Neuron (in vitro differentiated cells): Measurements from ENCODE around the gene SIRT7.

ENCODE experiments used
- H2AFZ ChIP-seq: one replicate; pipeline ENCODE4 v1.6.1; 2013; ENCODE audit warnings: low read depth, mild to moderate bottlenecking, inconsistent platforms, low read length, moderate library complexity
- H3K27me3 ChIP-seq: one replicate; pipeline ENCODE4 v1.6.1; 2013; ENCODE audit warnings: low read length; ENCODE audit not compliant: insufficient read depth
- H3K36me3 ChIP-seq: one replicate; pipeline ENCODE4 v1.6.1; 2013; ENCODE audit warnings: low read length; ENCODE audit not compliant: insufficient read depth
- H3K4me1 ChIP-seq: one replicate; pipeline ENCODE4 v1.6.1; 2013; ENCODE audit warnings: low read length; ENCODE audit not compliant: insufficient read depth
- H3K4me3 ChIP-seq: 2 replicates; pipeline ENCODE4 v1.5.1; 2013; ENCODE audit warnings: mild to moderate bottlenecking, low read length, moderate library complexity
- H3K9me3 ChIP-seq: one replicate; pipeline ENCODE4 v1.6.1; 2013; ENCODE audit warnings: low read length

The SIRT7 gene

DNA sequence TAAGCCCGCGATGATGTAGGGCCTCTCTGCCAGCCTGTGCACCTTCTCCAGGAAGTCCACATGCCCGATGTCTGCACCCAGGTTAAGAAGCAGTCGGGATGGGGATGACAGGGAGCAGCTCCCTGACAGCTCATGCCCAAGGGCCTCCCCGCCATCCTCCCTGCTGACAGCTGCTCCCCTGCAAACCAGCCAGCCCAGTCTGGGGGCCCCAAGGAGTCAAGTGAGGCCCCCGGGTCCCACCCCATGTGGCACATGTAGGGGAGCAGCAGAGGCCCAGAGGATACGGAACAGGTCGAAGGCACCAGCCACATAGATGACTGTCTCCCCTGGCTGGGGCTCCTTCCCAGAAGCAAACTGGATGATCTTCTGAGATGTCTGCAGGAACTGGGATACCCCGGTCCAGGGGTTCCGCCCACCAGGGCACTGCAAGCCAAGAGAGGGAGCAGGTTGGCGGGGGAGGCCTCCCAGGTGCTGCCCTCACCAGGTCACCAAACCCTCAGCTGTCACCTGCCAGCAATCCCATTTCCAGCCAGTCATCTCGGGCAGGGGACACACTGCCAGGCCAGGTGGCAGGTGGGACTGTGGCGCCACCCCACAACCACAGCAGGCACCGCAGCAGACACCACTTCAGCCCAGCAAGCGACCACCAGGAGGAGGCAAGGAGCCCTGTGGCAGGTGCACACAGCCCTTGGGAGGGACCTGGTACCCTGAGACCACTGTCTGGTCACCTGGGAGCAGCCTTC, 11.3 kb downstream of the SIRT7 start:
- Histone ChIP-seq H3K4me3 (no peak overlapping the region), H3K9me3 (no peaks in the 10 kb centered on the region), H3K27me3 (no peaks in the 10 kb centered on the region), H3K4me1 (peaks cover 11% of the 10 kb centered on the region), H2AFZ (no peak overlapping the region), H3K36me3 (peaks cover 24% of the 10 kb centered on the region)

DNA sequence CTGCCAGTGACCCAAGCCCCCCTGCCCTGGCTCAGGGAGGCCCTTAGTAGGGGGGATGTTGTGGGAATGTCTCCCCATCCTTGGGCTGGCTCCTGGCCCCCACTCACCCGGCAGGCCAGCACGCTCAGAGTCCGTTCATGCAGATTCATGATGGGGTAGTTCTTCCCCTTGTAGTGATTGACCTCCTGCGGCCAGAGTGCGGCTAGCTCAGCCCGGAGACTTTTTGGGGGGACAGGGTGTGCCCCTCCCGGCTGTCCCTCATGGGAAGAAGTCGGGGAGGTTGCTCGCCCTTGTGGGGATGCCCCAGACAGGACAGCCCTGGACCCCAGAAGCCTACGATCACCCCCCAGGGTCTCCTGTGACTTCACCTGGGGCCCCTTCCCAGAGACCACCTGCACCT, 12.0 kb downstream of the SIRT7 start:
- H2AFZ ChIP-seq, result no peak overlapping the region
- H3K36me3 ChIP-seq, result peaks cover 24% of the 10 kb centered on the region
- H3K27me3 ChIP-seq, result no peaks in the 10 kb centered on the region
- peaks cover 11% of the 10 kb centered on the region for H3K4me1 ChIP-seq
- H3K9me3 ChIP-seq, result no peaks in the 10 kb centered on the region
- no peak overlapping the region for H3K4me3 ChIP-seq

DNA sequence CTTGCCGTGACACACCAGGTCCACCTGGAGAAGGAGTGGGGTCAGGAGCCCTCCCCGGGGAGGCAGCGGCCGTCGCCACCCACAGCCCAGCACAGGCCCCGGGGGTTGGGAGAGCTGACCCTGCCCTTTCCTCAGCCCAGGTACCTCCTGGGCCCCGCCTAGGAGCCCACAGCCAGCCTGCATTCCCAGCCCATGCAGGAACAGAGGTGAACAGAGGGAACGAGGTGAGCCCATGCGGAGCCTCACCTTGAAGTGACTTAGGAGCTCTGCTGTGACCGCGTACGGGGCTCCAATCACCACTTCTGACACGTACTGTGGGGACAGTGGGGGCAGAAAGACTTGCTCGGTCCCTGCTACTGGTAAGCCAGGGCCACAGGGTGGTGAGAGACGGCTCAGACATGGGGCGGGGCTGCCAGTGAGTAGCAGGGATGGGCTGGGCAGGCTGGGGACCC, 12.5 kb downstream of the SIRT7 start:
- Histone ChIP-seq H2AFZ (no peak overlapping the region), H3K4me3 (no peak overlapping the region)

DNA sequence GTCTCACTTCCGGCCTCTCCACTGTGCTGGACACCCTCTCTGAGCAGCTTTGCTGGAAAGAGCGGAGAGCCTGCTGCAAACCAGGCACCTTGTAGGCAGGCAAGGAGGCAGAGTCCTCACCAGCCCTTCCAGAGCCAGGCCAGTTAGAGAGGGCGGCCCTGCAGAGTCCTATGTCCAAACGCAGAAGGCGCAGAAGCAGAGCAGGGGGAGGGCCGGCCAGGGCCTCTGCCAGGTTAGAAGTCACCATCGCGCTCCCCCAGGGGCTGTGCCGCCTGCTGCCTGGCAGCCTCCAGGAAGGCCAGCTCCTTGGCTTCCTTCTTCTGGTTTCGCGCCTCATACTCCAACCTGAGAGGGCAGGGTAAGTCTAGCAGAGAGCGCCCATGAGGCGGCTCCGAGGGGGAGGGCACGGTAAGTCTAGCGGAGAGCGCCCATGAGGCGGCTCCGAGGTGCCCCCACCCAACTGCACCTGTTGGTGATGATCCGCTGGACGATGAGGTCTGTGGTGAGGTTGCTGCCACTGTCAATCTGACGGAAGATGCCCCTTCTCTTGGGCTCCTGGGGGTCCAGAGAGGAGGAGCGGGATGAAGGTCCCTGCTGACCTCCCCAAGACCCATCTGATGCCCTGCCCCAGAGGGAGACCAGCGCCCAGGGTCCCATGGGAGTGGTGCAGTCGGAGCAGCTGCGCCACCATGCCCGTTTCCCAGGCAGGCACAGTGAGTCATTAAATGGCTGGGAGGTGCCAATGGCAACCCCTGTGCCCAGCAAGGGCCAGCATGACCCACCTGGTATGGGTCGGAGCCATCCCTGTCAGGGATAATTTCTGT, 13.2 kb downstream of the SIRT7 start:
- no peak overlapping the region for H3K4me3 ChIP-seq
- no peaks in the 10 kb centered on the region for H3K9me3 ChIP-seq
- H3K27me3 ChIP-seq, result no peaks in the 10 kb centered on the region
- peaks cover 3% of the 10 kb centered on the region for H3K4me1 ChIP-seq
- H3K36me3 ChIP-seq, result peaks cover 28% of the 10 kb centered on the region
- no peak overlapping the region for H2AFZ ChIP-seq

More for the DNA sequence above, 12.5 kb downstream of the SIRT7 start:
- Histone ChIP-seq H3K36me3 (peaks cover 24% of the 10 kb centered on the region), H3K4me1 (peaks cover 9% of the 10 kb centered on the region), H3K27me3 (no peaks in the 10 kb centered on the region), H3K9me3 (no peaks in the 10 kb centered on the region)

DNA sequence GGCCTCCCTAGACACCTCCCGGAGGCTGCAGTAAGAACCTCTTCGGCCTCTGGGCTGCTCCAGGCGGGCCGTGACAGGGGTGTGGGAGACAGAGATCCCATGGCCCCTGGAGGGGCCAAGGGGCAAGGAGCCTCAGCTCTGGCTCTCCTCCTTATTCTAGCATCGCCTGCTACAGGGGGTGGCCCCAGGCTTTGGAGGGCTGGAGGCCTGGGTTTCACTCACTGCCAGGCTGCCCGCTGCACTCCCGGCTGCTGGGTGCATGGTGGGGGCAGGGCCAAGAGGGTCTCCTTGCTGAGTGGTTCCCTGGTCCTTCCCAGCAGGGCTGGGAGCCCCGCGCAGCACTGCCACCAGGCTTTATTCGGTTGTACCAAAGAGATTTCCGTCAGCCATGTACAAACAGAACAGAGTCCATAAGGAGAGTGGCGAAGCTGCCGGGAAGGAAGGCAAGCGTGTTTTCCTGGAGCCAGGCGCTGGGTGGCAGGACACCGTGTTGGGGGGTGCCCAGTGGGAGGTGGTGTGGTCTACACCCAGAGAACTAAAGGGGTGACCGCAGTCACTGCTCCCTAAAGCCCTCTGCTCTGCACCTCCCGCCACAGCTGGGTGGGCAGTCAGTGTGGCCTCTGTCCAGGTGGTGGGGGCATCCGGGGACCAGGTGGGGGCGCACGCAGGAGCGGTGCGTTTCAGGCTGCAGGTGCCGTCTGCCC, 13.9 kb downstream of the SIRT7 start:
- Histone ChIP-seq H3K4me1 (no peaks in the 10 kb centered on the region), H3K27me3 (no peaks in the 10 kb centered on the region), H2AFZ (no peak overlapping the region), H3K9me3 (no peaks in the 10 kb centered on the region), H3K36me3 (peaks cover 35% of the 10 kb centered on the region), H3K4me3 (no peak overlapping the region)

DNA sequence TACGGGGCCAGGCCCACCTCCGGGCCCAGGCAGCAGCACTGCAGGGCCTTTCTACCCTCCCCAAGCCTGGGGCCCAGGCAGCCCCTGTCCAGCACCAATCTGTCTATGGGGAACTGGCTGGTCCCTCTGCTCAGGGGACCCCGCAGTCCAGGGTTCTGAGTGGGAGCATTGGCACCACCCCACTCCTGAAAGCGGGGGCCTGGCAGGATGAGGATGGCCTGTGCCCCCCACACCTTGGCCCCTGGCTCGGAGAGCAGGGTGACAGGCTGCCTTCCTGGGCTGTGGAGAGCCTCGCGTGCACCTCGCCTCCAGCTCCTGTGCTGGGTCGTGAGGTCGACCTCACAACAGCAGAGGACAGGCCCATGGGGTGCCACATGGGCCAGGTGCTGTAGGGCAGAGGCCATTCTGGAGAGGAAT, 14.6 kb downstream of the SIRT7 start:
- H3K4me3 ChIP-seq, result no peak overlapping the region
- peaks cover 37% of the 10 kb centered on the region for H3K36me3 ChIP-seq

DNA sequence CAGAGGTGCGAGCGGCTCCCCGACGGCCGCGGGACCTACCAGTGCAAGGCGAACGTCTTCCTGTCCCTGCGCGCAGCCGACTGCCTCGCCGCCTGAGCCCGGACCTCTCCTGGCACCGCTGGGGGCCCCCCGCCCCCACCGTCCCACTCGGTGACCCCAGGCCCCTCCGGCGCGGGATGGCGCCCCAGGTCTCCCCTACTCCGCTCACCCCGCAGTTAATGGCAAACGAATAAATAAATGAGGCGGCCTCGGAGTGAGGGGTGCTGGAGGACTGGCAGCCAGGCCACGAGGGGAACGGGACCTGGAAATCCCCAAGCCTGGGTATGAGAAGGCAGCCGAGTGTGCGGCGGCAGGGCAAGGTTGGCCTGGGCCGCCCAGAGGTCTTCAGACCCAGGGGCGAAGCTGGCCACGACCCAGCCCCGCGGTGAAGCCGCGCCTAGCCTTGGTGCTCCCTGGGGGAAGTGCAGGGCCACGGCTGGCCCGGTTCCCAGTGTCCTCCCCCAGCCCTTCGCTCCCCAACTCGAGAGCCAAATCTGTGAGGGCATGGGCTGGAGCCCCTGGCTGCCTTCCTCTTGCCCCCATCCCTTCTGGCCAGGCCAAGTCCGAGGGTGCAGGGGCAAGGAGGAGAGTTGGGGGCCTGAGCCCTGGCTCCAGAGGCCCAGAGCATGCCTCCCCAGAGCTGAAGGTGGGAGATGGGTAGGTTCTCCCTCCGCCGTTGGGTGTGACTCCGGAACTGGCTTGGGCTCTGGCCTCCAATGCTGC, 15.1 kb downstream of the SIRT7 start:
- H3K4me3 ChIP-seq, result no peak overlapping the region
- H3K36me3 ChIP-seq, result peaks cover 37% of the 10 kb centered on the region
- no peaks in the 10 kb centered on the region for H3K9me3 ChIP-seq
- no peaks in the 10 kb centered on the region for H3K4me1 ChIP-seq
- H3K27me3 ChIP-seq, result no peaks in the 10 kb centered on the region
- H2AFZ ChIP-seq, result no peak overlapping the region

More for the DNA sequence above, 14.6 kb downstream of the SIRT7 start:
- Histone ChIP-seq H3K9me3 (no peaks in the 10 kb centered on the region), H3K27me3 (no peaks in the 10 kb centered on the region), H2AFZ (no peak overlapping the region), H3K4me1 (no peaks in the 10 kb centered on the region)

DNA sequence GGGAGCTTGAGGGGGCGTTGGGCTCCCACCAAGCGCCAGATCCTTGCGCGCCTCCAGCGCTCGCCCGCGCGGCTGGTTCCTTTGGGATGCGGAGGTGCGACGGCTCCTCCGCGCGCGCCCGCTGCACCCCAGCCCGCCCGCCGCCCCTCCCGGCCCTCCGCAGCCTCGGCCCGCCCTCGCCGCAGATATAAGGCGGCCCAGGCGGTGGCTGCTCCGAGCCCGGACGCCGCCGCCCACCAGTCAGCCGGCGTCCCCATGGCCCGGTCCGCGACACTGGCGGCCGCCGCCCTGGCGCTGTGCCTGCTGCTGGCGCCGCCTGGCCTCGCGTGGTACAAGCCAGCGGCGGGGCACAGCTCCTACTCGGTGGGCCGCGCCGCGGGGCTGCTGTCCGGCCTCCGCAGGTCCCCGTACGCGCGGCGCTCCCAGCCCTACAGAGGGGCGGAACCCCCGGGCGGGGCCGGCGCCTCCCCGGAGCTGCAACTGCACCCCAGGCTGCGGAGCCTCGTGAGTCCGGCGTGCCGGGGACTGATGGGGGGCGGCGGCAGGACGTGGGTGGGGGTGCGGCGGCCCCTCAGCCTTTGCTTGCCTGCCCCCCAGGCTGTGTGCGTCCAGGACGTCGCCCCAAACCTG, 15.8 kb downstream of the SIRT7 start, which contains the start of gene NPB:
TSS of gene NPB (plus strand) at position 216 of the 630 bp plus-strand sequence. CDS start at position 256, 40 bp downstream.
- H3K4me3 ChIP-seq, result no peak within 1 kb of the TSS
- H3K9me3 ChIP-seq, result no peaks in the 10 kb centered on the region
- no peaks in the 10 kb centered on the region for H3K4me1 ChIP-seq
- no peaks in the 10 kb centered on the region for H3K27me3 ChIP-seq
- no peak within 1 kb of the TSS for H2AFZ ChIP-seq
- H3K36me3 ChIP-seq, result peaks cover 39% of the 10 kb centered on the region

DNA sequence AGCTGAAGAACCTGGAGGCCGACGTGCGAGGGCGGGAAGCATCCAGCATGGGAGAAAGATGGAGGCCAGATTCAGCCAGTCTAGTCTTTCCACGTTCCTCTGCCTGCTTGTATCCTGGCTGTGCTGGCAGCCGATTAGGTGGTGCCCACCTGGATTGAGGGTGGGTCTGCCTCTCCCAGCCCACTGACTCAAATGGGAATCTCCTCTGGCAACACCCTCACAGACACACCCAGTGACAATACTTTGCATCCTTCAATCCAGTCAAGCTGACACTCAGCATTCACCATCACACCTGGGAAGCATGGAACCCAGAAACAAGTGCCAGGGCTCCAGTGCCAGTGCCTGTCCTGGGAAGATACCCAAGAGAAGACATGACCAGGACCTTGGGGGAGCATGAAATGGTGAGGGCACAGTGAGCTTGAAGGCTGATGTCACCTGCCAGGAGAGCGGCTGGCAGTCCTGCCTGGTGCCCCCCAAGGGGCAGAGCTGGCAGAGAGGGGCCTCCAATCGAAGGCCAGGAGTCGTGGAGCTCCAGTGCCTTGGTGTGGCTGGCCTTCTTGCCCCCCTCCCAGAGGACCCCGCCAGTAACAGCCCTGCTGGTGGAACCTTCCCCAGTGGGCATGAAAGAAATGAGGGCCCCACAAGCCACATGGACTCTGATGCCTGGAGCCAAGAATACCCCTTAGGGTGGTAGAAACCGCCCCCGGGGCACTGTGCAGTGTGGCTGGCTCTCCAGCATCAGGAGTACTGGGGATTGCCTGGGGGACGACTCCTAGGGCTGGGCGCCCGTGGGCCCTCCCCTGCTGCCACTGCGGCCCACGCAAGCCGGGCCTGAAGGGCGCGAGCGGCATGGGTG, 16.6 kb downstream of the SIRT7 start:
- Histone ChIP-seq H3K4me3 (no peak overlapping the region), H3K9me3 (no peaks in the 10 kb centered on the region), H3K27me3 (no peaks in the 10 kb centered on the region), H3K36me3 (peaks cover 40% of the 10 kb centered on the region), H3K4me1 (no peaks in the 10 kb centered on the region), H2AFZ (no peak overlapping the region)

DNA sequence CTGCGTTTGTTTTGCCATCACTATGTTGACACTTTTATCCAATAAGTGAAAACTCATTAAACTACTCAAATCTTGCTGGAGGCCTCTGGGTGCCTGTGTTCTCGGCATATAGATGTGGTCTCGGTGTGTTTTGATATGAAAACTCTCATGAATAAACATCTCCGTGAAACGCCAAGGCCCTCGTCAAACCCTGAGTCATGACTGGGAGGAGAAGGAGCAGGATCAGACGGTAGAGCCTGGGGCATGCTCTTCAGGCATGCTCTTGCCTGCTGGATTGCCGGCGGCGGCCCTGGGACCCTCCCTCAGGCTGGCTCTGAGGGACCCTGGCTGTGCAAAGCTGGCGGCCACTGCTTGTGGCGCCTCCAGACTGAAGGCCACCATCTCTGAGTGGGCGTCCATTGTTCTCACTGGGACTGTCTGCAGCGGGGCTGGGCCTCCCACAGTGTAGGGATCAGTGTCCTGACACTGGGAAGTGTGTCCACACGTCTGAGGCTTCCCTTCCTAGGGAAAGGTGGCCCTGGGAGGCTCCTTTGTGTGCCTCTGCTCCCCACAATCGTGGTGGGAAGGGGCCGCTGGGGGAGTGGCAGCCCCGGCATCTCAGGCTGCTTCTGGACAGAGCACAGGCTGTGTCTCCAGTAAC, 17.7 kb downstream of the SIRT7 start:
- peaks cover 40% of the 10 kb centered on the region for H3K36me3 ChIP-seq
- H3K9me3 ChIP-seq, result no peaks in the 10 kb centered on the region

DNA sequence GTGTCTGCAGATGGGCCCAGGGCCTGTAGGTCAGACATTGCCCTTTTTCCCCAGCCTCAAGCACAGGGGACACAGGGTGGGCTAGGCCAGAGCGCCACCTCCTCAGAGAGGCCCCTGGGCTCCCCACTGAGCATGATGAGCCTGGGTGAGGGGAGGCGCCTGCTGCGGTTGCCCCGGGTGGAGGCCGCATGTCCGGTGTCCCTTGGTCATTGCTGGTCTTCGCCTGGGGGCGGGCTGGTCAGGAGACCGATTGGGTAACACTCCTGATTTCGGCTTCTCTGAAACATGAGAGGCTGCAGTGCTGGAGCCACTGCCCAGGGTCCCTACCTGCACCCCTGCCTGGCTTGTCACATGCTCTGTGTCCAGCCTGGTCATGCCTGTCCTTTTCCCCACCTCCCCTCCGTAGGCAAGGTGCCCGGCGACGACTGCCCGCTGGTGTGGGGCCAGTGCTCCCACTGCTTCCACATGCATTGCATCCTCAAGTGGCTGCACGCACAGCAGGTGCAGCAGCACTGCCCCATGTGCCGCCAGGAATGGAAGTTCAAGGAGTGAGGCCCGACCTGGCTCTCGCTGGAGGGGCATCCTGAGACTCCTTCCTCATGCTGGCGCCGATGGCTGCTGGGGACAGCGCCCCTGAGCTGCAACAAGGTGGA, 18.3 kb downstream of the SIRT7 start:
- H3K4me3 ChIP-seq, result no peak overlapping the region
- H3K9me3 ChIP-seq, result no peaks in the 10 kb centered on the region
- peaks cover 45% of the 10 kb centered on the region for H3K36me3 ChIP-seq
- no peak overlapping the region for H2AFZ ChIP-seq
- H3K27me3 ChIP-seq, result no peaks in the 10 kb centered on the region
- no peaks in the 10 kb centered on the region for H3K4me1 ChIP-seq

More for the DNA sequence above, 17.7 kb downstream of the SIRT7 start:
- H3K27me3 ChIP-seq, result no peaks in the 10 kb centered on the region
- H3K4me1 ChIP-seq, result no peaks in the 10 kb centered on the region
- no peak overlapping the region for H3K4me3 ChIP-seq
- no peak overlapping the region for H2AFZ ChIP-seq
